ENCODE measurements around the gene EDNRB.
"Not testable (repeated sequence)": the region's sequence is repeated elsewhere in the genome, so short reads cannot be mapped to it uniquely, and the experiment has no call there.

EDNRB gene

DNA sequence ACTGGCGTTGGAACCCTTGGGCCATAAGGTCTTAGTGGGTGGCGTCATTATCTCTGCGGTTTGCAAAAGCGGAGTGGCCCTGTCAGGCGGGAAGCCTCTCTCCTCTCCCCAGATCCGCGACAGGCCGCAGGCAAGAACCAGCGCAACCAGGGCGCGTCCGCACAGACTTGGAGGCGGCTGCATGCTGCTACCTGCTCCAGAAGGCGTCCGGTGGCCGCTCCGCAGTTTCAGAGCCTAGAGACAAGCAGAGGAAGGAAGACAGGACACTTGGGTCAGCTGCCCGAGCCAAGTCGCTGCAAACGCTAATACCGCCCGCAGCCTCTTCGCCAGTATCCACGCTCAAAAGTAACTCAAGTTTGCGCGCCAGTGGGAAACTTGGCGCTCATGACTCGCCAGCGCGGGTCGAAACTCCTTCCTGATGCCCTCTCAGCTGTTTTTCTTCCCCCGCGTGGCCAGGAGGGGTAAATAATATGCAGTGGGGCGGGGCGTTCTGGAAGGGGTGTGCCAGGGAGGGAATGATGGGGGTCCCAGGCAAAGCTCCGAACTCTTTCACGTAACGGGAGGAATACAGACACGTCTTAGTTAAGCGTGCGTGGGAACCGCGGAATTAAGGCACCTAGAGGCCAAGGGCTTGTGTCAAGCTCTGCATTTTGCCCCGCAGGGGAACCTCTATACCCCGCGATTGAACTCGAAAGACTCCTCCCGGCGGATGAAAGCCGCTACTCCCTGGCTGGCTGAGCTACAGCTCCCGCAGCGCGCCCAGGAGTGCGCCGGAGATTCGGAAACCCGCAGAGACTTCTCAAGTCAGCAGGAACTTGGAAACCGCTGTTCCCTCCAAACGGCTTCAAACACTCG lies at the start of gene EDNRB:
EDNRB (minus strand) TSS at position 441 of the 855 bp plus-strand sequence; CDS start at position 183, 258 bp downstream.
- peak; percentile 53 for DNase-seq (ENCODE audit: low read depth)

DNA sequence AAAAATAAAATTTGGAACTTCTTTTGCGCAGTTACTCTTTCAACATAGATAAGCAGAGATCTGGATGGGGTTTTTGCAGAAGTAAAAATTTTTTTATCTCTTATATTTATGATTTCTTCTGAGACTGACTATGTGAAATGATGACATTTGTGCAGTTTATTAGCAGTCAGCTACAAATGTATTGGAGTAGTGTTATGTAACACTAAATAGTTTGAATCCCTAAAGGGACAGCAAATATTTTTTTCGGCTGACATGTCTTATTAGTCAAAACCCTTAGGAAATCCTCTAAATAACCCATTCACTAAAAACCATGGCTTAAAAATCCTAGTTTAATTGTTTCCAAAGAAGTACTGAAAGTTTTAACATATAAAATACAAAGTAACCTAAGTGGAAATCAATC lies 48.0 kb upstream of the EDNRB start:
- DNase-seq (ENCODE audit: low read depth), result no peak

DNA sequence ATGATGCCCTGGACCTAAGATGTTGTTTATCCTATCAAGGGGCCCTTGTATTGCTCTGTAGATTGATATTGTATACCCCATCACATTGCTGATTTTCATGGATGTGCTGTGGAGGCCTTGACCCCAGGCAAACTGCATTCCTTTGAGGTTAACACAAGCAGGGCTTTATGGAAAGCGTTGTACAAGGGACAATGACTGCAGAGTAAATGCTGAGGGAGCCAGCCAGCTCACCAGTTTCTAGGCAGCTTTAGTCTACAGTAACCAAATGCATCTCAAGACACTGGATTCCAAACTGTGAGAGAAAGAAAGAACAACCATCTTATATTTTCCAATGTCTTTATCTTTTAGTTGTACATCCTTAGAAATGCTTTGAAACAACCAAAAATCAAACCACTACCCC lies 34.1 kb upstream of the EDNRB start:
- no peak for DNase-seq (ENCODE audit: low read depth)

DNA sequence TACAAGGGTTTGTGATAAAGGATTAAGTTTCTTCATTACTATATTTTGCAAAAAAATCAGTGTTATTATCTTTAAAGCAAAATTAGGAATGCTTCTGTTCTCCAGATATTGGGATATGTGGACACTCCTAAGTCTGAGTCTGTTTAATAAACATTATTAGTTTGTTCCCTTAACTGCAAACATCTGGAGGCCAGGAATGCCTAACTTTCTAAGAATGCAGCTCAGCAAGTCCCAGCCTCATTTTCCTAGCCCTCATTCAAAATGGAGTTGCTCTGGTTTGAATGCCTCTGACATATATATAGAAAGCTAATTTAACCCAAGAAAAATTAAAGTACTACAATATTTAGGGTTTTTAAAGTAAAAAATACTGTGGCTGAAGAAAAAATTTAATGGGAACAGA lies 33.6 kb upstream of the EDNRB start:
- peak; percentile 6 for DNase-seq (ENCODE audit: low read depth)

DNA sequence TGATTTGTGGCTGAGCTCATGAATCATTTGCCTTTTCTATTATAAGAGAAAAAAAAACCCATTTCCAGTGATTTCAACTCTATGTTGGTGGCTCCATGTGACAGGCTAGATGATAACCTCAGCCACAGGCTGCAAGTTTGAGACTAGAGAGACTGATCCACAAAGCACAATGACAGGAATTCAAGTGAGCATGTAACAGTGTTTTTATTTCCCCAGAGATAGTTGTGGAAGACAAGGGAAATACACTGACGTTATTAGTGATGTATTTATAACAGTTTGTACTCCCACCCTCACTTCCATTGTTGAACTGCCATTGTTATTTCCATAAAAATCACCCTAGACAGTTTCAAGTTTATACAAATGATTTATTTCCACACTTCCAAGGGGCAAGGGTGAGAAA lies 27.9 kb upstream of the EDNRB start:
- DNase-seq (ENCODE audit: low read depth), result no peak

DNA sequence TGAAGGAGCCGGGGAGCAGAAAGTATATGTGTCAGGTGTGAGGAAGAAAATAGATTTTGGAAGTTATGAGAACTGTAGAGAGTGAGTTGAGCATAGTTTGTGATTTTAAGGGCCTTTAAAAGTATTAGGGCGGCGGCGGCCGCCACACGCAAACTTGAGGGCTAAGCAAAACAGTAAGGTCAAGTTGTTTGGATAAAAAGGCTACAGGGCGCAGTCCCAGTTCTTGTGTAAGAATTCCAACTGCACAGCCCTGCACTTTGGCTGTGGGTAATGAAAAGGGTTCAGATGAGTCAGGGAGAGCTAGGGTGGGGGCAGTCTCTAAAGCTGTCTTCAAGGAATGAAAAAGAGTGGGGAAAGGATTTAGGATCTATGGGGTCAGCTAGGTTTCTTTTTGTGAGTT lies 16.4 kb upstream of the EDNRB start:
- not testable (repeated sequence) for DNase-seq (ENCODE audit: low read depth)

DNA sequence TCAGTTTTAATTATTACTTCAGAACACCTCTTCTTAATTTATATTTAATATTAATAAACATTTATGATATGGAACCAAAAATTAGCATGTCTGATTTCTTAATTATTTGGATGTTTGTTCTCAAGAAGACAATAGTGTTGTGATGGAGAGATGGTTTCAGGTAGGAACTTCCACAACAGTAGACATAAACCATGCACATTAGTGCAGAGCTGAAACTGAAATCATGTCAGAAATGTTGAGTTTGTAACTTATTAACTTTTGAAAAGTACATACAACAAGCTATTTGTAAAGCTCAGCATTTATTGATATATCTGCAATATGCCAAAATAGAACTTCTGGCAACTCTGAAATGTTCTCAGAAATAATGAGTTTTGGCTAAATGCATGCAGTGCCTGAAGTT lies 11.8 kb upstream of the EDNRB start:
- DNase-seq (ENCODE audit: low read depth), result no peak

DNA sequence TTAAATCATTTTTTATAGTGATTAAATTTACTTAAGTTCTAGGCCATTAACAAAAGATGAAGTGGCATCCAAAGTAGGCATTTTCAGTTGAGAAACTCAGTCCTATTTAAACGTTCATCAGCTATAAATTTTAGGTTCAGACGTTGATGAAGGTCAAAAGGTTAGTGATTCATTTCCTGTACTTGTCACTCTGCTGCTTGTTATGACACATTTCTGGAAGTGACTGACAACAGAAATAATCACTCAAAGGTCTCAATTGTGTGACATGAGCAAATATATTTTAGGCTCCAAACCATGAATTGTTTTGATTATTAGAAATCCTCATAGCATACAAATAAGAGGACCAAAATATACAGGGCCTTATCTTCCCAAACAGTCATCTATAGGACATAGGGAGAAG lies 10.3 kb upstream of the EDNRB start:
- DNase-seq (ENCODE audit: low read depth), result no peak

DNA sequence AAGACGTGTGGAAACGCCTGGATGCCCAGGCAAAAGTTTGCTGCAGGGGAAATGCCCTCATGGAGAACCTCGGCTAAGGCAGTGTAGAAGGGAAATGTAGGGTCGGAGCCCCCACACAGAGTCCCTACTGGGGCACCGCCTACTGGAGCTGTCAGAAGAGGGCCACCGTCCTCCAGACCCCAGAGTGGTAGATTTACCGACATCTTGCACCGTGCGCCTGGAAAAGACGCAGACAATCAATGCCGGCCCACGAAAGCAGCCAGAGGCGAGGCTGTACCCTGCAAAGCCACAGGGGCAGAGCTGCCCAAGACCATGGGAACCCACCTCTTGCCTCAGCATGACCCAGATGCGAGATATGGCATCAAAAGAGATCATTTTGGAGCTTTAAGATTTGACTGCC lies 7.0 kb upstream of the EDNRB start:
- no peak for DNase-seq (ENCODE audit: low read depth)

DNA sequence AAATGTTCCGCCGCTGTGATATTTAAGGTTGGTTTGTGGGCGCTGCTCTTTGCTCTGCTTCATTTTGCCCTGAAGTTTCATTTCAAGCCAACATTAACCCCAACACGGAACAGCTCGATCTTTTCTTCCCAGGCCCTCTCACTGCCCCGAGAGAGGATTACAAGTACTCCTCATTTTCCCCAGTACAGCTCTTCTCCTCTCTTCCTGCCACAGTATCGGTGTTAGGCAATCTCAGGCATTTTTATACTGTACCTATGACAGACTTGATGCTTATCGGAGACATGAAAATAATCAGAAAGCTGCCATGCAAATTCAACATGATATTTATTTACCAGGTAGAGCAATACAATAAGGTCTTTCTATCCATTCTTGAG lies 1.3 kb upstream of the EDNRB start:
- no peak for DNase-seq (ENCODE audit: low read depth)

DNA sequence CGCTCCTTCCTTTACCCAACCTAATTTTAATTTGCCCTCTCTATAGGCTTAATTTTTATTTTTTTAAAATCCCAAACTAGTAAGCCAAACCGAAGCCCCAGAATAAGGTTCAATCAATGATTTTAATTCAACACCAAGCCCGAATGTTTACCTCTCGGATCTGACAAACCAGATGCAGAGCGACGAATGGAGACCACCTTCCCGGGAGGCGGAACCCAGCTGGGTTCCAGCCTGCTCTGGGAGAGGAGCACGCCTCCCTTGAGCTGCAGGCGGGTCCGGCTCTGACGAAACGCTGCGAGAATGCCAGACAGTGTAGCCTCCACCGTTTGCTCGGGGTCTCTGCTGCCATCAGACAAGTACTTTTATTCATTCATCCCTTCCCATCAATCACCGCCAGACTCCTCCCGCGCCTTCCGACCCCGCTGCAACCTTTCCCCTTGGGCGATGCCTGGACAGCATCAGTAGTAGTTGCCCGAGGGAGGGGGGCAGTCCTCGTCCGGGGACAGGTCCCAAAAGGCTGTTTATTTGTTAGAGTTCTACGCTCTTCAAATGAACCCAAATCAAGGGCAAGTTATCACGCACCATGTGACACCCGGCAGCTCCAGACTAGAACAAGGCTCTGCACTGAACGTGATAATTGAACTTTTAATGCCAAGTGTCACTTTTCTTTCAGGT lies 752 bp upstream of the EDNRB start:
- DNase-seq (ENCODE audit: low read depth), result peak; percentile 37

DNA sequence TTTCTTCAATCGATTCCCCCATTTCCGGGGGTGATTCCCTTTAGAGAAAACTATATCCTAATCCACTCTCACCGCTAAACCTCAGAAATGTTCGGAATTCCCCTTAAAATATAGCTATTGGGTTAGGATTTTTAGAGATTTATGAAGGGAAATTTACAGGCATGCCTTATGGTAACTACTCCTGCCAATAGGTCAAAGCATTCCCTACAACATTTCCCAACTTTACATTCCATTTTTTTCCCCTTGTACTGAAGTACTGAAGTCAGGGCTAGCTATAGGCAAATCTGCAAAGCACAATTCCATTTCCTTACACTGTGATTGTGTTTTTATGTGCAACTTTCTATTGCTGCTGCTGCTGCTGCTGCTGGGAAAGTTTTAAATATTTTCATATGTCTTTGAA lies 2.1 kb downstream of the EDNRB start:
- DNase-seq (ENCODE audit: low read depth), result peak; percentile 39

DNA sequence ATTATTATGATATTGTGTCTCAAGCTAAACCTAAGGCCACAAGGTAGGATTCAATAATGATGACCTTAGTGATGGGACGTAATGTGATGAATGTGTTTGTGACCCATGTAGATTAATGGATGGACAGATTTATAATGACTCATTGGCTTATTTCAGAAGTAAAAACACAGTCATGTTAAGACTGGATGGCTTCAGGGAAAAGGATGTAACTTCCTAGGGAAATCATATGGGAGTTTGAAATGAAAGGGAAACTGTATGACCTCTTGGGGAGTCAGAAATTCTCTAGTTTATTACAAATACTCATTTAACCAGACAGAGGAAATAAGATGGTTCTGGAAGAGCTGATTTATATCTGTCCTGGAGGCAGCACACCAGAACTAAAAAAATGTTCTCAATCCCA lies 2.9 kb downstream of the EDNRB start:
- no peak for DNase-seq (ENCODE audit: low read depth)

DNA sequence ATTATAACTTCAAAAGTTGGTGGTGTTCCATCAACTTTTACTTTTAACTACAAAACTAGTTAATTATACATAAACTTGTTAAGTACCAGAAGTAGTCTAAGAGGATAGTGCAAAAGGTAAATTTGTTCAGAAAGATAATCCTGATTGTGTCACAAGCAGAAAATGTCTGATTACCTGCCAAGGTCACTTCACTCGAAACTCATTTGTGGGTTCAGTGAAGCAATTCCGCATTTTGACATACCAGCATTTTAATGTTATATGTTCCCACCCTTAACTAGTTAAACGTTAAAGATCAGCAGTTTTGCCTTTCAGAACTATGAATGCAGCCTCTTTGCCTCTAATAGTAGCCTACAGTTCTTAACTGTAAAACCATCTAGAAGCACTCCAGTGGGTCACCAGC lies 5.6 kb downstream of the EDNRB start:
- no peak for DNase-seq (ENCODE audit: low read depth)

DNA sequence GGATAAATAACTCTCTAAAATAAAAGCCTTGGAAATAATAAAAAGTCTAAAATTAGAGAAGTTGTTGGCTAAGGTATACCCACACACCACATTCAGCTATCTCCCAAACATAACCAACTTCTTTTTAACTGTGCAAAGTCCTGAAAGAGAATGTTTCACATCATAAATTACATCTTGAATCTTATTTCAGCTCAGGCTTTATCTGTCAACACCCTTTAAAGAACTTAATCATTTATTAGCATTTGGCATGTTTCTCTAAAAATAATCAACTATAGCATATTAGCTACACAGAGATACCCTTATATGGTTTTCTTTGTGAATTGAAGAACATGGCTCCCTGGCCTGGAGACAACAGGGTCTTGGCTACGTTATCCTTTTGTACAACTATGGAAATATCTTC lies 6.9 kb downstream of the EDNRB start:
- DNase-seq (ENCODE audit: low read depth), result no peak

DNA sequence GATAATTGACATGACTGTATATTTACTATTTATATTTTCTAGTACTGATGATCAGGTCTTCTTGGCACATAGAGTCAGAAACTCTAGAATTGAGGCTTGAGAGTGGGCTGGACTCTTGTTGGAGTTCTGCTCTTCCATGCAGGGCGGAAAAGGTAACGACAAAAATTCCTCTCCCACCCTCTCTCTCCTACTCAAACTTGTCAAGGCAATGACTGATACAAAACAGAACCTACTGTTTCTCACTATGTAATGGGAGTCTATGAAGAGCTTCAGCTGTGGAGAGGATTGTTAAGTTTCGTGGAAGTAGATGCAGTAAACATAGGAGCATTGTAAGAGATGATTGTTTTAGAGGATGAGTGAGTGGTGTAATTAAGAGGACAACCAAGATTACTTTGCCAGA lies 8.8 kb downstream of the EDNRB start:
- no peak for DNase-seq (ENCODE audit: low read depth)

DNA sequence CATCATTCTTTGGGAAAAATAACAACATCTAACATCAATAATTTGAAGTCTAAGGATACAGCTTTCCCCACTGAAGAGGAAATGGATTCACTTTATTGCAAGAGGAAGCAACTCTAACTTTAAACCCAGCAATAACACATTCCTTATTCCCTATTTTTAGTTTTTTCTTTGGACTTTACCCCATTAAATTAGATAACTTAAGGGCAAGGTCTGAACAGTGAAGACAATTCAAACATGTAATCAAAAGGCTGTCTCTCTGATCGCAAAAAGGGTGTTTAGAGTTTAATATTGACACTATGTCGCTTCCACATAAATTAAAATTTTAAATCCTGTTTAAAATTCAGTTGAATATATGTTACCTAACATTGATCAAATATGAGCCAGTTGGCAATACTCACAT lies 10.1 kb downstream of the EDNRB start:
- no peak for DNase-seq (ENCODE audit: low read depth)

DNA sequence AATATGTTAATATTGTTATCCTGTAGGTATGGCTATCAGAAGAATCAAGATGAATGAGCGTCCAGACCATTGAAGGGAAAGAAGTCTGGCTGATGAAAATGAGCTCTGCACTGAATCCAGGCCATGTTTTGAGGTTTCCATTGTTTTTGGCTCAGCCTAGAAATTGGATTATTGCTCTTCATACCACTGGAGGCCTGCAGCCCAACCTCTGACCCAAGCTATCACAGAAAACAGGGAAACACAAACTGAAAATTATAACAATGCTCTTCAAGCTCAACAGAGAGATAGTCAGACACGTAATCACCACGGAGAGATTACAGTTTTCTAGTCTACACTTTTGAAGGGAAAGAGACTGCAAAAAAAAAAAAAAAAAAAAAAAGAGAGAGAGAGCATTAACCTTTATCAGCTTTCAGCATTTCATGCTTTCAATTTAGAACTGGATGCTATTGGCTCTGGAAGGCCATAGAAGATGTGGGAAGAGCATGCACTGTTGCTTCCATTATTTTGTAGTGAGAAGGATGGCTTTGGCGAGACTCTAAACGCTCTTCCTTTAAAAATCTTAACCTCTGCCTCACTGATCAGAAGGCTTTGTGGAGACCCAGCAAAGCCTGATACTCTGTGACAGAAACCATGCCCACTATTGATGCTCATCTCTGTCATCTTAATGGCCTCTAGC lies 10.8 kb downstream of the EDNRB start:
- DNase-seq (ENCODE audit: low read depth), result no peak

DNA sequence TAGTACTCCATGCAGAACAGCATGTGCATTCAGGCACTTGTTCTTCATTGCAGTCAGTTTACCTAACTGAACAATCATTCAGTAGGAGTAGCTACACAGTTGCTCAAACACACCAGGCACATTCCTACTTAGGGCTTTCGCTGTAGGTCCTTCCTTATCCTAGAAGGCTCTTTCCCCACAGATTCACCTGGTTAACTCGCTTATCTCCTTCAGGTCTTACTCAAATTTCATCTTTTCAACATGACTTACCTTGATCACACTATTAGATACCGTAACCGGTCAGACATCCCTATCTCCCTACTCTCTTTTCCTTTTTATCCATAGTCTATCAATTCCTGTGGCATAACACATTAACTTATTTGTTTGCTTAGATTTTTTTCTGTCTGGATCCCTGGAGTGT lies 14.6 kb downstream of the EDNRB start:
- DNase-seq (ENCODE audit: low read depth), result no peak

DNA sequence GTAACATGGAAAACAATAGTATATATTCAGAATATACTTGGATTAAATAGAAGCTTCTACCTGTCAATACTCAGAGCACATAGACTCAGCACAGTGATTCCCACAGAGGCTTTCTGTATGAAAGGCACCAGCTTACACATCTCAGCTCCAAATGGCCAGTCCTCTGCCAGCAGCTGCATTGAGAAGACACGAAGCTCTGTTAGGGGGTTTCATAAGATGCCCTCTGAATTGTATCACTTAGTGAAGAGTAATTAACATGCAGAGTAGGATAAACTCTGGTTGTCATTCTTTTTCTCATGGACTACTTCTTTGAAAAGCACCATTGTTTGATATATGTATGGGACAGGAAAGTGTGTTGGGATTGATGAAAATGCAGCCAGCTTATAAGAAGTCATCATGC lies 15.2 kb downstream of the EDNRB start:
- no peak for DNase-seq (ENCODE audit: low read depth)

DNA sequence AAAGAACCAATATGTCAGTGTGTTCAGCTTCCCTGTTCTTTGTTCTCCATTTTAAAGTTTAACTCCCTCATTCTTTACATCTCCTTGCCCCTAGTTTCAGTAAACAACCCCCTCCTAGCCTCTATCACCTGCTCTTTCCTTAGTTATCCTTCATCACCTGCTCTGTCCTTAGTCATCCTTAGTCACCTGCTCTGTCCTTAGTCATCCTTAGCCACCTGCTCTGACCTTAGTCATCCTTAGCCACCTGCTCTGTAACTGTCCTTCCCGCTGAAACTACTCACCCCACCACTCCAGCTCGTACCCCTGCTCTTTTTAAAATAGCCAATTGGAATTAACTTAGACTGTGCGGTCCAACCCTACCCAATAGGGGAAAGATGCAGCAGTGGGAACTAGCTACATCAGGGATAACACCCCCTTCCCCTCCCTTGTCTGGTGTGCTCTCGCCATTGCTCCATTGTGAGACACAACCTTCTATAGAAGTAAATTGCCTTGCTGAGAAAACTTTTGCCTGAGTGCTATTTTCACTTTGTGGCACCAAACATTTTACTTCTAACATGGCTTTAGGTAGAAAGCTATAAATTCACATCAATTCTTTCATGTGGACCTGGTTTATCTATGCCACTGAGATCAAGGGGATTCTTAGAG lies 16.2 kb downstream of the EDNRB start:
- DNase-seq (ENCODE audit: low read depth), result no peak

DNA sequence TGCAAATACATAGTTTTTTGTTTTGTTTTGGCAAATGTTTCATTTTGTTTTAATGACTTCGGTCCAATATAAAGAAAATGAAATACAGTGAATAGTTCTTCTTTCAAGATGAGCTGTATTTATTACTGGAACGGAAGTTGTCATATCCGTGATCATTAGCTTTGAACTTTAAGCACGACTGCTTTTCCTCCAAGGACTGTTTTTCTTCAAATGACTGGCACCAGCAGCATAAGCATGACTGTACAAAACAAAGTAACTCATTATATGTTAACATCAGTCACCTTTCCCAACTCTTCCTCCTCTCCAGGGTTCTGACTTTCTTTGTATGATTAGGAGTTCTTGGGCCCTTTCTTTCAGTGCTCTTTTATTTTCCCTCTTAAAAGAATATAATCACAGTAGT lies 20.5 kb downstream of the EDNRB start:
- peak; percentile 77 for DNase-seq (ENCODE audit: low read depth)

DNA sequence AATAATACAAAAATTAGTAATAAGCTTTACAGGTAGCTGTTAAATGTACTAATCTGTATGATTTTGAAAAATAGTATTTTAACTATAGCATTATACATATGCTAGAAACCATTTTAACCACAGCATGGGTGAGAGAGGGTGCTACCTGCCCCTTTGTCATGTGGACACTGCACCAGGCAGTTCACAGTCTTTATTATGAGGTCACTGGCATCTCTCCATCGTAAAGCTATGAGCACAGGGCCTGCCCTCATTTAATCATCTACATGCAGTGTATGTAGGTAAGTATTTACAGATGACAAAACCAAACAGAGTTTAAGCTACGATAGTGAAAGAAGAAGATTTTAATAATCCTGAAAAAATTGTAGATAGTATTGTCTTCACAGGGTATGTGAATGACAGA lies 21.7 kb downstream of the EDNRB start:
- DNase-seq (ENCODE audit: low read depth), result peak; percentile 79

All from fibroblast of gingiva (primary cell).